DMS79 treated with DMSO at 0.1 percent for 48 hours (cell line): ENCODE data around the gene SERTAD4.
"Not testable (repeated sequence)": the region's sequence is repeated elsewhere in the genome, so short reads cannot be mapped to it uniquely, and the experiment has no call there.

Experiments
- DNase-seq: peaks from one replicate; lab custom pipeline; 2025; lab: John Stamatoyannopoulos, UW

The SERTAD4 gene

DNA sequence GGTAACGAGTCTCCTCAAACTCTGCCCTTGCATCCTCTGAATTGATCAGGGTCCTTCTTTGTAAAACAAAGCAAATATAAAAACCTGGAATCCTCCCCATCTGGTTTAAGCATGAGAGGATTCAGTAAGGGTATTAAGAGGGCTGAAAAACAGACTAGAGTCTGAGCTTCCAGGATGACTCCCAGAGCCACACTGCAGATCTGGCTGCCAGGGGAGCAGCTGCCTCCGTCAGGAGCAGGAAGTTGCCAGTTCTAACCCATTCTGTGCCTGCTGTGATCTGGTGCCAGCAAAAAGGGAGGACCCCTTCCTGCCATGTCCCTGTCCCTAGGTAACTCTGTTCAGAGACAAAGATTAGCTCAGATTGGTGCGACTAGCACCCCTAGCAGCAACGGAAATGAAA lies 27.5 kb downstream of the SERTAD4 start:
- no peak for DNase-seq

DNA sequence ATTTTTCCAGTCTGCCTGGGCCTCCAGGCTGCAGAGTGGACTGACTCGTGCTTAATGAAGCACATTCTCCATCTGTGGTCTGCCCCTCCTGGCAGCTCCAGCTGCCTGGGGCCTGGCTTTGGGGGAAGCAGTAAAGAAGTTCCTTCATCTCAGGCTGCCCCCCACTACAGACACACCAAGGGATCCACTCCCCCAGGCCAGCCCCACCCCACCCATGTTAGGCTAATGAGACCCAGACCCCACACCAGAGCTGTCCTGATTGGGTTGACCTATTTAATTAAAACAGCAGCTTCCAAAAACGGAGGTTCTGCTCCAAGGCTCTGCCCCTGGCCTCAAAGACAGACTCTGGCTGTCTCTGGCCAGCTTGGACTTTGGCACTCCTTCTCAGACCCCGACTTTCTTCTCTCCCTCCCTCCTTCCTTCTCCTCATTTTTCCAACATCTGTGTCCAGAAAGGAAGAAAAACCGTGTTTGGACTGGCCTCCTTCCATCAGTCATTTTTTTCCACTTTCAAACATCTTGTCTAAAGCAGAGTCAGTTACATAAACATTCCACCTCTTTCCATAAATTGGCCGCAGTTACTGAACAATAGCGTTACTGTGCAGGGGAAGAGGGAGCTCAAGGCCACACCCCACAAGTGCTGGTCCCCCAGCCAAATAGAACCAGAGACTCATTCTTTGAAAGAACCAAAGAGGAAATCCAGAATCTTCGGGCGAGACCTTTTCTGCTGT lies 29.7 kb downstream of the SERTAD4 start:
- DNase-seq, result no peak

DNA sequence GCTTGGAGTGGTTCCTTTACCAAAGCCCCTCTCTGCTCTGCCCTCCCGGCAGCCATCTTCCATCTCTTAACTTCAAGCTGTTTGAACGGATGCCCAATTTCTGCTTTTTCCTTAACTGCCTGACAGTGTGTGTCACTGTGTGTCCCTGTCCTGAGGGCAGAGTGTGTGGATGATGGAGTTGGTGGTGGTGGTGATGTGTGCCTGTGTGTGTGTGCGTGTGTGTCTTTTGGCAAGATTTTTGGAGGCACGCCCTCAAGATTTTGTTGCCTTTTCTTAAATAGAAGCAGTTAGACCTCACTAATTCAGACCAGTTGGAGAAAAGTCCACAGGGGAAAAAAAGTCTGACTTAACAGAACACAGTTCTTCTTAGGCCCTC lies 30.3 kb downstream of the SERTAD4 start:
- DNase-seq, result no peak

DNA sequence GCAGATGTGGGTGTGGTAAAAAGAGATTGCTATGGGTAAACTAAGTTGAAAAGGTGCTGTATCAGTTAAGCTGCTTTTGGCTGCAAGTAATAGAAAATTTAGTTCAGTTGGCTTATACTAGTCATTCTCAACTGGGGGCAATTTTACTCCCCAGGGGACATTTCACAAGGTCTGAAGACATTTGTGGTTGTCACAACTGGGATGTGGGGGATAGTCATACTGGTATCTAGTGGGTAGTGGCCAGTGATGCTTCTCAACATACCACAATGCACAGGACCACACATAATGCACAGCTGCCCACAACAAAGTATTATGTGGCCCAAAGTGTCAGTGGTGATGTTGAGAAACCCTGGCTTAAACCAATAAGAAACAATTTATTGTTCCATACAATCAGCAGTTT lies 31.4 kb downstream of the SERTAD4 start:
- DNase-seq, result no peak

DNA sequence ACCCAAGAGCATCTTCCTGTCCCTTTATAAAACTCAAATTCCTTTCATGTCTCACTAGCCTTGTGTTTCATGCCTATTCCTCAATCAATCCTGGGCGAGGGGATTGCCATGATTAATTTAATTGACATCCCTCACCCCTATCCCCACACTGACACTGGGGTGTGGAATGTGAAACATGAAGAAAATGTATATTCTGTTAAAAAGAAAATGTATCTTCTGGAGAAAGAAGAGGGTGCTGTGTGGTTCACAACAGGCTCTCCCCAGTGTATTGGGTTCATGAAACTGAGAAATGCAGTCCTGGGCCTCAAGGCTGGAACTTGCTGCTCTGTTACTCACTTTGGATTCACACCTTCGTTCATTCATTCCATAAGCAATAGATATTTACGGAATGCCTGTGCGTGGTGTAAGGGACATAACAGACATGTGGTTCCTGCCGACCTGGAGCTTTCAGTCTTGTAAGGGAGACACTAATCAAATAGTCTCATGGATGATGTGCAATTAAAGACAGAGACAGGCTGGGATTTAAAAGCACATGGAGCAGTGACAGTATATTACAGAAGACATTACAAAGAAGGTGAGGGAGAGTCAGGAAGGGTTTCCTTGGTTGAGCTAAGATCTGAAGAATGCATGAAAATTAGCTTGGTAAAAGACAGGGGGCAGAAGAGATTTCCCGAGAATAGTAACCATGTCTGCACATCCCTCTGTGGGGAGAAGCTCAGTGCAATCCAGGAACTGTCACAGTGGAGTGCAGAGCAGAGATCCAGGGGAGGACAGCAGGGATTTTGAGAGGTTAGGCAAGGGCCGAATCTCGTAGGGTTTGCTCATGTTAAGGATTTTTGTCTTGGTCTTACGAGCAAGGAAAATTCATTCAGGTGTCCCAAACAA lies 32.1 kb downstream of the SERTAD4 start:
- DNase-seq, result no peak

DNA sequence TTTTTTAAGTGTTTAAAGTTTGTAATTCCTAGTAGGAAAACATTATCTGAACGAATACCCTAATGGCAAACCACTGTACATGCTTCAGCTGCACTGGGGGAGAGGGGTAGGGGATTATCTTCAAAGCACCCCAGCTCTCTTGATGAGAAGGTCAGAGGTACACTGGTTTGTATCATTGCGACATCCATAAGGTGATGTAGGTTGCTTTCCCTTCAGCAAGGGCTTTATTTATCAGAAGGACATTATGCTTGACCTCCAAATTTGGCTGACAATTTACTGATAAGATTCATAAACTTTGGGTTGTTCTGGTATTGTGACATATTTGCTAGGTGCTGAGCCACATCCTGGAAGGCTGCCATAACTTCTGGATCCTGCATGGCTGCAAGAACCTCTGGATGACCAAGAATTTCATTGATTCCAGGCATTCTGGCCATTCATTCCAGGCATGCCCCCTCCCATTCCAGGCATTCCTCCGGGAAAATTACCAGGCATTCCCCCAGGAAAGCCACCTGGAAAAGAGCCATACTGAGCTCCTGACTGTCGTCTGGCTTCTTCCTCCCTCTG lies 32.9 kb downstream of the SERTAD4 start:
- DNase-seq, result not testable (repeated sequence)

DNA sequence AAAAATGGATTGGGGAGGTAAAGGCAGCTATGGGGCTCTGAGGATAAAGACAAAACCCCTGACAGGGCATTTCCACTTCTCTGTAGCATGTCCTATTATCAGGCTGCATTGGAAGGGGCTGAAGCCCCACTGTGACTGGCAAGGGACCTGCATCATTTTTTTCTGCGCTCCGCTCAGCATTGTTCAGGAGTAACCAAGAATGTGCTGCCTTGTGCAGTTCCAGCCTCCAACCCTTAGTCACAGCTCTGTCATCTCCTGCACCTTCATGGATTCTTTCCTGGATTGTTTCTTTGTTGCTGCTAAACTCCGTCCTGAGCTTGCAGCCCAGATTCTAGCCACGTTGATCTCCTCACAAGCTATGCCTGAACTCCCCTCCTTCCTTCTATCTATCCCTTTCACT lies 37.4 kb downstream of the SERTAD4 start:
- no peak for DNase-seq

DNA sequence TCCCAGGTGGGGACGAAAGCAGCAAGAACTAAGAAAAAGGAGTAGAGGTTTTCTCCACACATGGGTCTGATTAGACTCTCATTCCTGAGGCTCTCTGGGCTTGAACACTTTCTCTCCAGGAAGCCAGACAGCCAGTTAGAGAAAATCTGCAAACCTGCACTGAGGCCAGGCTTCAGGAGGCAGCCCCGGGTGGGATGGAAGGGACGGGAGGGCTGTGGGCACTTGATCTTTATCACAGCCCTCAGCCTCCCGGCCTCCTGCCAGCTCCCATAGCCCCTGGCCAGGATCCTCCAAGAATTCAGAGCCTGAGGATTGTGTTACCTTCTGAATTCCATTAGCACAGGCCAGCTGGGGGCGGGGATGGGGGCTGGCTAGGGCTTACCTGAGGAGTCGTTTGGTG lies 40.1 kb downstream of the SERTAD4 start:
- DNase-seq, result no peak

DNA sequence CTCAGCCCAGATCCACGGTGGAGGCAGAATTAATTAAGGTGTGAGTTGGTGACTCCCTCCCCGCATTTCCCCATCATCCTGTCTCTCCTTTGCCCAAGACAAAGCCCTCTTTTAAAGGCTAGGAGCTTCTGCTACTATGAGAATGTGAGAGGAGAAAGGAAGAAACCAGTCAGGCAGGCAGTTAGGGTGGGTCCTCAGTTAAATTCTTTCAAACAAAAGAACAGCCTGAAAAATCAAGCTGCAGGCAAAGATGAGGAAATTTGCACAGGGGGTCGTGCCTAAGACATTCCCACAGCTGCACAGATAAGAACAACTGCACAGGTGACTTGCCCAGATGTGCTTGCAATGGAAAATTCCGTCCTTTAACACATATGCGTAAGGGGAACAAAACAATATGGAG lies 47.6 kb downstream of the SERTAD4 start:
- DNase-seq, result no peak

DNA sequence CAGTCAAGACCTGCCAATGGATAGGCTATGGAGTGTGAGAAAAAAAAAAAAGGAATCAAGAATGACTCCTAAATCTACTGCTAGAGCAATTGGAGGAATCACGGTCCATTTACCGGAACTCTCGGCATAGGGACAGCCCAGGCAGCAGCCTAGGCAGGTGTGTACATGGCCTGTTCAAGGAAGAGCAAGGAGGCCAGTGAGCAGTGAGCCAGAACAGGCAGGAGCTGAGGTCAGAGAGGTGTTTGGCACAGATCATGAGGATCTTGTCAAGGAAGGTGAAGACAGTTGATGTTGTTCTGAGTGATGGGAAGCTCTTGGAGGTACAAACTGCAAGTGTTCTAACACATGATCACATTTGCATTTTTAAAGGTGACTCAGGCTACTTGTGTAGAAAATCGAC lies 55.5 kb downstream of the SERTAD4 start:
- peak; percentile 20 for DNase-seq

DNA sequence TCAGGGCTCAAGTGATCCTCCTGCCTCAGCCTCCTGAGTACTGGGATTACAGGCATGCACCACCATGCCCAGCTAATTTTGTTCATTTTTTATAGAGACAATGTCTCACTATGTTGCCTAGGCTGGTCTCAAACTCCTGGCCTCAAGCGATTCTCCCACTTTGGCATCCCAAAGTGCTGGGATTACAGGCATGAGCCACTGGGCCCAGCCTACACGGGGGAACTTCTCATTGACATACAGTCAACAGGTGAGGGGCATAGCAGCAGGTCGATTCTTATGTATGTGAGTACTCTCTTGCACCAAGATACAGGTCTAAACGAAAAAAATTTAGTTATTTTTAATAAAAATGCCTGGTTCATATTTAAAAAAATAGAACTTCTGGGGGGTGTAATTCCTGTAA lies 56.7 kb downstream of the SERTAD4 start:
- no peak for DNase-seq

DNA sequence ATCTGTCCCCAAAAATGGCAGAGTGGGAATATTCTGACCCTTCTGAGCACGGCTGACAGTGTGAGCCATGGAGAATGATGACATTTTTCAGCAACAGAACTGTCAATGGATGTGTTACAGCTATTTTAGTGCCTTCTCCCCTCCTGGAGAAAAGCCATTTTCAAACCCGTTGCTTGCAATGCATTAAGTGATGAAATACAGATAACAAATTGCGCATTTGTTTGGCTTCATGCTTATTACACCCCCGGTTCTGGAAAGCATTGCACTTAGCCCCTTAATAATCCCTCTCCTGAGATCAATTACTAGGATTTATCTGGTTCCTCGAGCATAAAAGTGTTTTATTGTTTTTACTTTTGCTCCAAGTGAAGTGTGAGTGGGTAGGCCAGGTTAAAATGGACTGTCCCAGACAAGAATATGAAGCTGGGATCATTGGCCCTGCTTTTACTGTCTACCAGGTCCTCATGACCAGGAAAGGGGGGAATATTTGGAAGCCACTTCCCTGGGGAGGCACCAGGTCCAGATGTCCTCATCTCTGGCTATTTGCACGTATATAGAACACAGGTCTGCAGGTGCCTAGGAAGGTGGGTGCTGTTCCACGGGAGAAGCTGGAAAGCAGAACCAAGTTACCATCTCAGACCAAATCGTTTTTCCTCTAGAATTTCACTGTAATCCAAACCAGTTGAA lies 58.6 kb downstream of the SERTAD4 start:
- DNase-seq, result no peak

DNA sequence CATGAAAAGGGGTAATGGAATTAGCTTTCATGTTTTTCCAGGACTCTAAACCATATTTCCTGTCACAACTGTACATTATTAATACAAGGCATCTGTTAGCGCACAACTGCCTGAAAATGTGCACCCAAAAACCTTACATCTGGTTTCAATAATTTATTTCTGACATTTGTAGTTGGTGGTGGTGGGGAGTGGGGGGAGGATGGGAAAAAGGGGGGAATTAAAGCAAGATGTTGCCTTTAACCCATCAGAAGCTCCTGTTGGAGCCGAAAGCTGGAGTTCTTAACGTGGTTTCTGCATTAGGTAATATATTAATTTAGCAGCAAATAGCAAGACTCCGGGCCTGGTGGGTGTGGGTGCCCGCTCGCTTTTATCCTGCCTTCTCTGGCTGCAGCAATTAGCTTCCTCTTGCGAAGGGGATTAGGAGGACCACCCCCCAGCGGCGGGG lies 59.2 kb downstream of the SERTAD4 start:
- no peak for DNase-seq

DNA sequence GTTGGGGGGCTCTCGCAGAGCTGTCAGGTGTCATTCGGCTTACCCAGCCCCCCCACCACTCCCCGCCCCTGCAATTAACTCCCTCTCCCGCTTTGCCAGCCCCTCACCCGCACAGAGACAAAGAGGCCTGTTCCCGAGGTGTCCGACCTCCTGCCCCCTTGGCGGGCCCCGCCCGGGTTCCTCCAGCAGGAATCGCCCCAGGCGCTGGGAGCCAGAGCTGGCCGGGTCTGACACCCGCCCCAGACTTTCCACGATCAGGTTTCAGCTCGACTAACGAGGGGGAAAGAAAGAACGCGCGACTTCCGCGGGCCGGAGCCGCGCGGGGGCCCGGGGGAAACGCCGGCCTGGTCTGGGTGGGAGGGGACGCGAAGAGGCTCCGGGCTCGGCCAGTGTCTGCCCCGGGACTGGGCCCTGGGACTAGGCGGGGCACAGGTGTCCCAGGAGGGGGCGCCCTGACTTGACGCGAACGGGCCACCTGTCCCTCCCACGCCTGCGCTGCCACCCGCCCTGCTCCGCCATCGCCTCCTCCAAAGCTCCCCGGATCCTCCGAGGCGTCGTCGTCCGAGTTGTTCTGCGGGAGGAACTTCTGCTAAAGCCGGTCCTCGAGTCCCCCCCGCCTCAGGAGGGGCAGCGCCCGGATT lies 59.8 kb downstream of the SERTAD4 start:
- peak; percentile 69 for DNase-seq

DNA sequence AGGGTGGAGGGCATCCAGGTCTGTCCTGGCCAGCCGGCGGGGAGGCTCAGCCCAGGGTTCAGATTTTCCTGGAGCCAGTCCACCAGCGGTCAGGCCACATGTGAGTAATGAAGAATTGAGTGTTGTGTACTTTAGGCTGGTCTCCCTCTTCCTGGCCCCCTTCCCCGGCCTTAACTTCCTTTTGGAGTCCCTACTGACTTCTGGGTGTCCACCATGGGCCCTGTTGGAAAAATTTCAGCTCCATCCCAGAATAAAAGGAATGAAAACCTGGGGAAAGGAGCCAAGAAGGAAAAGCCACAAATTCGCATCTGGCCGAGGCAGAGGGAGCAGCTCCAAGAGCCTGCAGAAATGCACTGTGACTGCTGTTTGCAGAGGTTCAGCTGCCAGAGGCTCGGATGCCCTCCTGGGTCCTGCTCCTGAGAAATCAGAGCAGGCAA lies 60.6 kb downstream of the SERTAD4 start:
- no peak for DNase-seq

DNA sequence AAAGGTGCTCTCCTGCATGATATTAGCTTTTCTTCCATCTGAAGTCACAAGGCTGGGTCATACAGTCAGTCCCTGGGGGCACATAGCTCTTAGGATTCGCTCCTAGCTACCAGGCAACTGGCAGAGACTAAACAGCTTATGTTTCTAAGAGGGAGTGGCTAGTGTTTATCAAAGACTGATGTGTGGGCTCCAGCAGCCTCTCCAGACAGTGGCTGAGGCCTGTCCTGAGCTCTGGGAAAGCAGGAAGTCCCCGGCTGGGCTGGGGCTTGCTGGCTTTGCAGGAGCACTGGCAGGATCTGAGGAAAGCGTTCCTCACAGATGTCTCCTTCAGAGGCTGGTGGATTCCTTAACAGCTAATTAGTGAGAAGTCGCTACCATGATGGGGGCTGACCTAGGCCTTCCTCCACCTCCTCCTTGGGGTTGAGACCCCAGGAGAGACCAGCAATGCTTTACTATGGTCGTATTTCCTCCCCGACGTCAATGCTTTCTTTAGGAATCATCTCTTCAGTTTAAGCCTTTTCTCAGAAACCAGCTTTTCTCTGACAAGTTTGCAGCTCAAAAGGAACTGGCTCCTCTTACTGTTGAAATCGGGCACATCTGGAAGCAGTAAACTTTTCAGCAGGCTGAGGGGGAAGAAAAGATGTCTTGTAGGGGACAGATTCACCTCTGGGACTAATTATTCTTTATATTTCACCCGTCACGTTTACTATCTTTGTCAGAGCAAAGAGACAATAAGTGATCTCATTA lies 62.6 kb downstream of the SERTAD4 start:
- peak; percentile 73 for DNase-seq
